Measurements from ENCODE around the gene LRRC61.

LRRC61 gene

GRCh38 chr7:150342121-150342408, 18.9 kb downstream of the LRRC61 start:
- H3K4me3 ChIP-seq (ENCODE audit: low read length) = peak overlapping the region; percentile 30
- peak overlapping the region; percentile 63 for H3K9ac ChIP-seq (ENCODE audit: low read length)
- H3K4me1 ChIP-seq (ENCODE audit: control insufficient read depth, insufficient read depth, low read length) = peaks cover 9% of the 10 kb centered on the region
- peaks cover 21% of the 10 kb centered on the region for H3K9me3 ChIP-seq (ENCODE audit: control insufficient read depth, low read length)
- peaks cover 27% of the 10 kb centered on the region for H3K27me3 ChIP-seq (replicated peaks; ENCODE audit: control insufficient read depth, insufficient read depth, low read length)
- no peak for DNase-seq (ENCODE audit: low read depth)
- H3K36me3 ChIP-seq (ENCODE audit: control insufficient read depth, insufficient read depth, low read length, severe bottlenecking) = no peaks in the 10 kb centered on the region

- Histone ChIP-seq H3K4me1 (ENCODE audit: control insufficient read depth, insufficient read depth, low read length) (peaks cover 9% of the 10 kb centered on the region), H3K4me3 (ENCODE audit: low read length) (no peak overlapping the region), H3K27me3 (replicated peaks; ENCODE audit: control insufficient read depth, insufficient read depth, low read length) (peaks cover 27% of the 10 kb centered on the region), H3K9ac (ENCODE audit: low read length) (no peak overlapping the region), H3K9me3 (ENCODE audit: control insufficient read depth, low read length) (peaks cover 26% of the 10 kb centered on the region), H3K36me3 (ENCODE audit: control insufficient read depth, insufficient read depth, low read length, severe bottlenecking) (no peaks in the 10 kb centered on the region)
- no peak for DNase-seq (ENCODE audit: low read depth)
Measured at GRCh38 chr7:150343225-150343624, 20.1 kb downstream of the LRRC61 start.

GRCh38 chr7:150344299-150344698, 21.1 kb downstream of the LRRC61 start:
- no peak overlapping the region for H3K4me3 ChIP-seq (ENCODE audit: low read length)
- DNase-seq (ENCODE audit: low read depth) = no peak
- H3K9me3 ChIP-seq (ENCODE audit: control insufficient read depth, low read length) = peaks cover 27% of the 10 kb centered on the region
- no peaks in the 10 kb centered on the region for H3K36me3 ChIP-seq (ENCODE audit: control insufficient read depth, insufficient read depth, low read length, severe bottlenecking)
- peaks cover 25% of the 10 kb centered on the region for H3K27me3 ChIP-seq (replicated peaks; ENCODE audit: control insufficient read depth, insufficient read depth, low read length)
- peaks cover 9% of the 10 kb centered on the region for H3K4me1 ChIP-seq (ENCODE audit: control insufficient read depth, insufficient read depth, low read length)
- H3K9ac ChIP-seq (ENCODE audit: low read length) = no peak overlapping the region

GRCh38 chr7:150345012-150345411, 21.9 kb downstream of the LRRC61 start:
- peaks cover 18% of the 10 kb centered on the region for H3K27me3 ChIP-seq (replicated peaks; ENCODE audit: control insufficient read depth, insufficient read depth, low read length)
- no peak overlapping the region for H3K4me3 ChIP-seq (ENCODE audit: low read length)
- H3K4me1 ChIP-seq (ENCODE audit: control insufficient read depth, insufficient read depth, low read length) = peaks cover 5% of the 10 kb centered on the region
- no peak for DNase-seq (ENCODE audit: low read depth)
- H3K36me3 ChIP-seq (ENCODE audit: control insufficient read depth, insufficient read depth, low read length, severe bottlenecking) = no peaks in the 10 kb centered on the region
- peaks cover 27% of the 10 kb centered on the region for H3K9me3 ChIP-seq (ENCODE audit: control insufficient read depth, low read length)
- H3K9ac ChIP-seq (ENCODE audit: low read length) = no peak overlapping the region

- no peak overlapping the region for H3K9ac ChIP-seq (ENCODE audit: low read length)
- DNase-seq (ENCODE audit: low read depth) = no peak
- H3K9me3 ChIP-seq (ENCODE audit: control insufficient read depth, low read length) = peaks cover 27% of the 10 kb centered on the region
- no peaks in the 10 kb centered on the region for H3K36me3 ChIP-seq (ENCODE audit: control insufficient read depth, insufficient read depth, low read length, severe bottlenecking)
- no peak overlapping the region for H3K4me3 ChIP-seq (ENCODE audit: low read length)
- H3K27me3 ChIP-seq (replicated peaks; ENCODE audit: control insufficient read depth, insufficient read depth, low read length) = peaks cover 16% of the 10 kb centered on the region
- peaks cover 6% of the 10 kb centered on the region for H3K4me1 ChIP-seq (ENCODE audit: control insufficient read depth, insufficient read depth, low read length)
Measured at GRCh38 chr7:150346922-150347321, 23.8 kb downstream of the LRRC61 start.

GRCh38 chr7:150351587-150352194, 28.5 kb downstream of the LRRC61 start:
- H3K4me3 ChIP-seq (ENCODE audit: low read length) = no peak overlapping the region
- H3K9me3 ChIP-seq (ENCODE audit: control insufficient read depth, low read length) = peaks cover 5% of the 10 kb centered on the region
- H3K36me3 ChIP-seq (ENCODE audit: control insufficient read depth, insufficient read depth, low read length, severe bottlenecking) = no peaks in the 10 kb centered on the region
- DNase-seq (ENCODE audit: low read depth) = peak; percentile 52
- no peak overlapping the region for H3K9ac ChIP-seq (ENCODE audit: low read length)
- peaks cover 10% of the 10 kb centered on the region for H3K4me1 ChIP-seq (ENCODE audit: control insufficient read depth, insufficient read depth, low read length)
- H3K27me3 ChIP-seq (replicated peaks; ENCODE audit: control insufficient read depth, insufficient read depth, low read length) = peaks cover 2% of the 10 kb centered on the region

GRCh38 chr7:150355666-150356059, 32.5 kb downstream of the LRRC61 start:
- Histone ChIP-seq H3K36me3 (ENCODE audit: control insufficient read depth, insufficient read depth, low read length, severe bottlenecking) (no peaks in the 10 kb centered on the region), H3K4me3 (ENCODE audit: low read length) (no peak overlapping the region)

GRCh38 chr7:150356265-150356897, 33.2 kb downstream of the LRRC61 start:
- H3K27me3 ChIP-seq (replicated peaks; ENCODE audit: control insufficient read depth, insufficient read depth, low read length) = no peaks in the 10 kb centered on the region
- peak; percentile 79 for DNase-seq (ENCODE audit: low read depth)
- H3K9ac ChIP-seq (ENCODE audit: low read length) = no peak overlapping the region
- no peak overlapping the region for H3K4me3 ChIP-seq (ENCODE audit: low read length)
- peaks cover 19% of the 10 kb centered on the region for H3K4me1 ChIP-seq (ENCODE audit: control insufficient read depth, insufficient read depth, low read length)
- no peaks in the 10 kb centered on the region for H3K36me3 ChIP-seq (ENCODE audit: control insufficient read depth, insufficient read depth, low read length, severe bottlenecking)
- H3K9me3 ChIP-seq (ENCODE audit: control insufficient read depth, low read length) = no peaks in the 10 kb centered on the region

More at GRCh38 chr7:150355666-150356059, 32.5 kb downstream of the LRRC61 start:
- H3K4me1 ChIP-seq (ENCODE audit: control insufficient read depth, insufficient read depth, low read length) = peaks cover 20% of the 10 kb centered on the region
- no peaks in the 10 kb centered on the region for H3K9me3 ChIP-seq (ENCODE audit: control insufficient read depth, low read length)
- H3K27me3 ChIP-seq (replicated peaks; ENCODE audit: control insufficient read depth, insufficient read depth, low read length) = no peaks in the 10 kb centered on the region
- DNase-seq (ENCODE audit: low read depth) = no peak
- H3K9ac ChIP-seq (ENCODE audit: low read length) = no peak overlapping the region

- no peak for DNase-seq (ENCODE audit: low read depth)
- H3K4me3 ChIP-seq (ENCODE audit: low read length) = no peak overlapping the region
- H3K4me1 ChIP-seq (ENCODE audit: control insufficient read depth, insufficient read depth, low read length) = peaks cover 10% of the 10 kb centered on the region
- H3K36me3 ChIP-seq (ENCODE audit: control insufficient read depth, insufficient read depth, low read length, severe bottlenecking) = no peaks in the 10 kb centered on the region
- no peaks in the 10 kb centered on the region for H3K27me3 ChIP-seq (replicated peaks; ENCODE audit: control insufficient read depth, insufficient read depth, low read length)
- H3K9me3 ChIP-seq (ENCODE audit: control insufficient read depth, low read length) = no peaks in the 10 kb centered on the region
- H3K9ac ChIP-seq (ENCODE audit: low read length) = no peak overlapping the region
Measured at GRCh38 chr7:150357270-150357669, 34.1 kb downstream of the LRRC61 start.

GRCh38 chr7:150357771-150358427, 34.7 kb downstream of the LRRC61 start:
- no peak for DNase-seq (ENCODE audit: low read depth)
- H3K4me1 ChIP-seq (ENCODE audit: control insufficient read depth, insufficient read depth, low read length) = peaks cover 10% of the 10 kb centered on the region
- no peaks in the 10 kb centered on the region for H3K36me3 ChIP-seq (ENCODE audit: control insufficient read depth, insufficient read depth, low read length, severe bottlenecking)
- no peaks in the 10 kb centered on the region for H3K27me3 ChIP-seq (replicated peaks; ENCODE audit: control insufficient read depth, insufficient read depth, low read length)
- H3K9me3 ChIP-seq (ENCODE audit: control insufficient read depth, low read length) = no peaks in the 10 kb centered on the region
- H3K4me3 ChIP-seq (ENCODE audit: low read length) = no peak overlapping the region
- H3K9ac ChIP-seq (ENCODE audit: low read length) = no peak overlapping the region

- peaks cover 10% of the 10 kb centered on the region for H3K4me1 ChIP-seq (ENCODE audit: control insufficient read depth, insufficient read depth, low read length)
- no peak for DNase-seq (ENCODE audit: low read depth)
- H3K4me3 ChIP-seq (ENCODE audit: low read length) = no peak overlapping the region
- no peaks in the 10 kb centered on the region for H3K9me3 ChIP-seq (ENCODE audit: control insufficient read depth, low read length)
- H3K36me3 ChIP-seq (ENCODE audit: control insufficient read depth, insufficient read depth, low read length, severe bottlenecking) = no peaks in the 10 kb centered on the region
- no peaks in the 10 kb centered on the region for H3K27me3 ChIP-seq (replicated peaks; ENCODE audit: control insufficient read depth, insufficient read depth, low read length)
- no peak overlapping the region for H3K9ac ChIP-seq (ENCODE audit: low read length)
Measured at GRCh38 chr7:150358433-150358832, 35.3 kb downstream of the LRRC61 start.
